Bronchial epithelial cell (primary cell): ENCODE measurements around the gene ARHGAP45. TPM values are rescaled to one million over a fixed set of nuclear protein-coding genes. Genes with fewer than 3 reads are reported as not detected.
A peak's percentile ranks its signal among the peaks of the same experiment; 100 is the strongest.

ENCODE experiments used
- DNase-seq: peaks from one replicate; pipeline ENCODE4 v3.0.0-alpha.2; 2010; ENCODE audit warnings: low read depth
- FAIRE-seq: peaks from 2 replicates; lab custom pipeline; 2011; peaks lifted over from hg19 to GRCh38; lab: Jason Lieb, UNC
- H3K27me3 ChIP-seq: 2 replicates; pipeline ENCODE4 v1.5.1; 2011; ENCODE audit warnings: low read length; ENCODE audit not compliant: control insufficient read depth, insufficient read depth
- H3K36me3 ChIP-seq: 2 replicates; pipeline ENCODE4 v1.5.1; 2011; ENCODE audit warnings: low read length; ENCODE audit not compliant: control insufficient read depth, insufficient read depth
- H3K4me3 ChIP-seq: 2 replicates; pipeline ENCODE4 v1.5.1; 2011; ENCODE audit warnings: mild to moderate bottlenecking, low read depth, low read length, control low read depth
- CTCF ChIP-seq: IDR thresholded peaks from 2 replicates; pipeline ENCODE4 v1.5.1; 2011; ENCODE audit warnings: mild to moderate bottlenecking, moderate library complexity, low read length, control low read depth, inconsistent platforms; ENCODE audit not compliant: insufficient read depth, severe bottlenecking
- total RNA-seq: library from RNA; depleted of rRNA; stranded (reverse); fragments of >200 nt; gene quantifications from 2 replicates; pipeline ENCODE4 v1.2.1, GENCODE V29; 2014

The ARHGAP45 gene
- total RNA-seq, 1 donor from 2014 or later, result 11.8 TPM

- no peak for FAIRE-seq
- Histone ChIP-seq H3K4me3 (no peak overlapping the region), H3K27me3 (no peaks in the 10 kb centered on the region), H3K36me3 (peaks cover 20% of the 10 kb centered on the region)
- DNase-seq, result no peak
- TF ChIP-seq CTCF, result no peak
These were observed 27.9 kb upstream of the ARHGAP45 start for GRCh38 chr19:1038978-1039645.

DNA sequence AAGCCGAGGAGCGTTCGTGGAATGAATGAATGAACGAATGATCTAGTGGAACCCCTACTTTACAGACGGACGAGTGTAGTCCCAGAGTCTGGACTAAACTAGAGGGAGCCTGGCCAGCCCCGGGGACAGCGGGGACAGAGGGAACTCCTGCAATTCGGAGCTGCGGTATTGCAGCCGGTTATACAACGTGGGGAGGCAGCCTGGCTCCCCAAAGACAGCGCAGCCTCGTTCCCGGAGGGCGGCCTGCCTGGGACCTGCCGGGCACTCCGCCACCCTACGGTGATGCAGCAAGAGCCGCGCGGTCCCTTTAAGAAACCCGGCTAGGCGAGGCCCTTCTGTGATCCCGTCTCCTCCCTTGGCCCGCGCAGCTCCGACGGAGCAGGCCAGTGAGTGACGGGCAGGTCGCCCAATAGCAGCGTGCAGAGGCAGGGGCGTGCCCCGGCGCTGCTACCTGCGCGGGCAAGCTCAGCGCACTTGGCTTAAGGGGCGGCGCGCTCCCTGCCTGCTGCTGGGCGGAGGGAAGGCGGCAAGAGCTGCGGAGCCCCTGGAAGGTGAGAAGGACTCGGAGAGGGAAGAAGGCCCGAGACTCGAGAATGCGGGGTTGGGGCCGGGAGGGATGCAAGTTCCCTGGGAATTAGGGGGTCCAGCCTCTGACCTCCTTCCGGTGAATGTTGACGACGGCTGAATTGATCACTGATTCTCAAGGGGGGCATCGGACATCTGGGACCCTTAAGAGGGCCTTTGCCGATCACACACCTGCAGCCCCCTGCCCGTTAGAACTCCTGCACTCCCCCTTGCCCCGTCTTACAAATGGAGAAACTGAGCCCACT lies 27.1 kb upstream of the ARHGAP45 start, which contains the start of gene ABCA7:
Gene ABCA7 (plus strand): TSS at position 462 of the 830 bp plus-strand sequence. CDS start 1,255 bp downstream, outside the sequence.
- H3K36me3 ChIP-seq, result peaks cover 20% of the 10 kb centered on the region
- no peak for TF ChIP-seq CTCF
- FAIRE-seq, result peak; percentile 13
- peak within 1 kb of the TSS; percentile 67 for H3K4me3 ChIP-seq
- DNase-seq, result peak; percentile 94
- H3K27me3 ChIP-seq, result no peaks in the 10 kb centered on the region

- DNase-seq, result peak; percentile 87
- H3K4me3 ChIP-seq, result peak overlapping the region; percentile 67
- no peaks in the 10 kb centered on the region for H3K27me3 ChIP-seq
- peak; percentile 60 for FAIRE-seq
- TF ChIP-seq CTCF, result no peak
- H3K36me3 ChIP-seq, result peaks cover 16% of the 10 kb centered on the region
These were observed 26.3 kb upstream of the ARHGAP45 start for GRCh38 chr19:1040476-1041271.

- H3K27me3 ChIP-seq, result no peaks in the 10 kb centered on the region
- peaks cover 10% of the 10 kb centered on the region for H3K36me3 ChIP-seq
- TF ChIP-seq CTCF, result no peak
- DNase-seq, result no peak
- no peak overlapping the region for H3K4me3 ChIP-seq
- FAIRE-seq, result no peak
These were observed 25.6 kb upstream of the ARHGAP45 start for GRCh38 chr19:1041272-1041834.

DNA sequence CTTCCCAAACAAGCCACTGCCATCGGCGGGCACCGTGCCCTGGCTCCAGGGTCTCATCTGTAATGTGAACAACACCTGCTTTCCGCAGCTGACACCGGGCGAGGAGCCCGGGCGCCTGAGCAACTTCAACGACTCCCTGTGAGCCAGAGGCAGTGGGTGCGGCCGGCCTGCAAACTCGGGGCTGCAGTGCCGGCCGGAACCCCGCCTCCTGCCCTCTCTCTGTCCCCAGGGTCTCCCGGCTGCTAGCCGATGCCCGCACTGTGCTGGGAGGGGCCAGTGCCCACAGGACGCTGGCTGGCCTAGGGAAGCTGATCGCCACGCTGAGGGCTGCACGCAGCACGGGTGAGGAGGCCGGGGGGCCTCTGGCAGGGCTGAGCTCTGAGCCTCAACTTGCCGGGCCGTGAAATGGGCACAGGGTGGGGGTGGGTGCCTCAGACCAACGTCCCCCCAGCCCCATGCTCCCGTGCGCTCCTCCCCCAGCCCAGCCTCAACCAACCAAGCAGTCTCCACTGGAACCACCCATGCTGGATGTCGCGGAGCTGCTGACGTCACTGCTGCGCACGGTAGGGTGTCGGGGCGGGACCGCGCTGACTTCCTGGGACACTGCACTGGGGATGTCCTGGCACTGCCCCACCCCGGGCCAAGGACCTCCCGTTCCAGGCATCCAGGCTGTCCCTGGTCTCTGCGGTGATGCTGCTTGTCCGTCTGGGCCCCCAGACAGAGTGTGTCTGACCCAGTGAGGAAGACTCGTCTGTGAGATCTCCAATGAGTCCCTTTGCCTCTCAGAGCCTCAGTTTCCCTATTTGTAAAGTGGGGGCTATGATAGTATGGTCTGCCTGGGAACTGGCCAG lies 24.9 kb upstream of the ARHGAP45 start:
- no peak overlapping the region for H3K4me3 ChIP-seq
- FAIRE-seq (no peak), DNase-seq (no peak)
- TF ChIP-seq CTCF, result no peak
- H3K27me3 ChIP-seq, result no peaks in the 10 kb centered on the region
- H3K36me3 ChIP-seq, result peaks cover 11% of the 10 kb centered on the region
